CD4-positive, alpha-beta T cell treated with Interleukin-4 for 4 hours (primary cell): ENCODE measurements around the gene PTPN11.

Source experiments
- DNase-seq: peaks from one replicate; pipeline ENCODE4 v3.0.0-alpha.2; 2020

PTPN11 gene

DNA sequence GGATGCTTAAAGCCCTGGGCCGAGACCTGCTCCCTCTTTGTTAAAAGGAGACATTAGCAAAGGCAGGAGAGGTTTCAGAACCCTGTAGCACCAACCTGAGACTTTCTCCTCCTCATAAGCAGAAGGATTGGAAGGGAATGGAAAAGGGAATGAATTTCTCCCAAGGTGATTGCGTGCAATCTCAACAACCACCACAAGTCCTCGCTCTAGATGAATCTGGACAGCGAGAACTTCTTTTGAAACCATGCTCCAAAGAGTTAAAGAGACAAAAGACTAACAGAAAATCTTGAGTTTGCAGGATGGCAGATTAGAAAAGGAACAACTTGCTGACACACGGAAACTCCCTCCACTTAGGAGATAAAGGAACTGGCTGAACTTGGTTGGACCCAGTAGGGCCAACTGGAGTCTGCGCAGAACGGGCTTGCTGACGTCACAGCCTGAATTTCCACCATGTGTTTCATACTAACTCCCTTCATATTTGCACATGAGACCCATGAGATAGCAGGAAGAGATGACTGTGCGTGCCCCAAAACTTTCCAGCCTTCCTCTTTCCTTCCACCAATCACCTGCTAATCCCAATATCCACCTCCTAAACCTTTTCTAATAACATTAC is 137.0 kb downstream of the PTPN11 start:
- no peak for DNase-seq

DNA sequence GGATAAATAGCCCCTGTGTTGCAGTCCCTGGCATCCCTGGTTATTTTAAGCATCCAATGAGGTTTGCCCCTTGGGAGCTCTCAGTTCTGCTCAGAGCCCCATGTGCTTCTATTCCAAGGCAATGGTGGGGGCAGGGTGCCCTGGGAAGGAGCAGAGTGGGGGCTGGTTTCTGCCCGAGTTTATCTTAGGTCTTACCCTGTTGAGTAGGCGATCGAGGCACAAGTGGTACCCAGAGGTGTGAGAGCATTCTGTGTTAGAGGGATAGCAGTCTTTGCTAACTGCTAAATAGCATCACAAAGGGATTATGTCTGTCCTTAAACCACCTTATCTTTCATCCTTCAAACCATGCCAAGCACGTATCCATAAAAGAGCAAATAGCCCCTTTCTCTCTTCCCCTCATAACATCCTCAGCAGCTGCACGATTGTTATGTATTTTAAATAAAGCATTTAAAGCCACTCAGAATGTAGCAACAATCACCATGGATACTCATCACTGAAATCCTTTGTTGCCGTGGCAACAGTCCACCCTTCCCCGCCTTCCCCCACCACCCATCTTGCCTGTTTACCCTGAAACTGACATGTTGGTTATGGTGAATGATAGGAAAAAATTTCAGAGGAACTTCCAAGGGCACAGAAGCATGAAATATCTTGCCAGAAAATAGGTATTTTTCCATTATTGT is 139.3 kb downstream of the PTPN11 start:
- DNase-seq, result no peak
